ENCODE data around the gene ALG9.

Gene ALG9

GRCh38 chr11:111834432-111835163 lies 36.8 kb downstream of the ALG9 start:
- no peak for DNase-seq

- DNase-seq: no peak
Measured at GRCh38 chr11:111833524-111833923, 37.9 kb downstream of the ALG9 start.

GRCh38 chr11:111829185-111829968 lies 42.0 kb downstream of the ALG9 start:
- no peak for DNase-seq

- no peak for DNase-seq
Measured at GRCh38 chr11:111826322-111826950, 44.9 kb downstream of the ALG9 start.

GRCh38 chr11:111823629-111824028 lies 47.8 kb downstream of the ALG9 start:
- no peak for DNase-seq

GRCh38 chr11:111823131-111823530 lies 48.2 kb downstream of the ALG9 start:
- no peak for DNase-seq

- DNase-seq: no peak
Measured at GRCh38 chr11:111819829-111820237, 51.5 kb downstream of the ALG9 start.

GRCh38 chr11:111819161-111819828 lies 52.1 kb downstream of the ALG9 start:
- no peak for DNase-seq

- DNase-seq: no peak
Measured at GRCh38 chr11:111815489-111815888, 55.9 kb downstream of the ALG9 start.

- DNase-seq: no peak
Measured at GRCh38 chr11:111814557-111815320, 56.6 kb downstream of the ALG9 start.

GRCh38 chr11:111814106-111814505 lies 57.3 kb downstream of the ALG9 start:
- DNase-seq: no peak

- DNase-seq: no peak
Measured at GRCh38 chr11:111812211-111812610, 59.2 kb downstream of the ALG9 start.

GRCh38 chr11:111811445-111811844 lies 59.9 kb downstream of the ALG9 start:
- DNase-seq: no peak

GRCh38 chr11:111808834-111809233 lies 62.5 kb downstream of the ALG9 start:
- no peak for DNase-seq

- no peak for DNase-seq
Measured at GRCh38 chr11:111808063-111808588, 63.3 kb downstream of the ALG9 start.

GRCh38 chr11:111807076-111807475 lies 64.3 kb downstream of the ALG9 start:
- DNase-seq: no peak

- DNase-seq: no peak
Measured at GRCh38 chr11:111801135-111801534, 70.2 kb downstream of the ALG9 start.

GRCh38 chr11:111798279-111798678 lies 73.1 kb downstream of the ALG9 start:
- DNase-seq: no peak

- DNase-seq: no peak
Measured at GRCh38 chr11:111797145-111797581, 74.2 kb downstream of the ALG9 start.

GRCh38 chr11:111796696-111797095 lies 74.7 kb downstream of the ALG9 start:
- DNase-seq: no peak

GRCh38 chr11:111795334-111795985 lies 75.9 kb downstream of the ALG9 start:
- no peak for DNase-seq

GRCh38 chr11:111793863-111794262 lies 77.5 kb downstream of the ALG9 start:
- no peak for DNase-seq

All from activated naive CD4-positive, alpha-beta T cell (primary cell).